ENCODE measurements around the gene GJA1. TPM values are rescaled to one million over a fixed set of nuclear protein-coding genes. Genes with fewer than 3 reads are reported as not detected.

The GJA1 gene
- total RNA-seq, 1 experiment from 2014 or later = not detected

GRCh38 chr6:121449331-121449730 lies 13.9 kb downstream of the GJA1 start:
- ChIA-PET POLR2A (no interaction called here), CTCF (interaction anchor here (0.7 kb wide), 1 partner anchor 48 kb away, joined by 5 read pairs; no protein-coding TSS in a partner anchor)
- TF ChIP-seq CTCF (IDR thresholded peaks at IDR 0.05; ENCODE audit: unreplicated experiment) = no peak
- Mint-ChIP-seq H3K36me3 (ENCODE audit: insufficient read depth, unreplicated experiment) (no peaks in the 10 kb centered on the region), H3K9me3 (ENCODE audit: unreplicated experiment) (no peaks in the 10 kb centered on the region), H3K27ac (ENCODE audit: low read depth, unreplicated experiment) (no peak overlapping the region), H3K4me3 (ENCODE audit: unreplicated experiment) (no peak overlapping the region), H3K27me3 (ENCODE audit: insufficient read depth, unreplicated experiment) (no peaks in the 10 kb centered on the region), H3K4me1 (ENCODE audit: insufficient read depth, unreplicated experiment) (peaks cover 7% of the 10 kb centered on the region)
- DNase-seq (ENCODE audit: unreplicated experiment) = no peak
- BruUV-seq (replicated peaks) = no TSS peak
- intact Hi-C loops (cut with micrococcal nuclease) = no loop called here

- POLR2A ChIA-PET = interaction anchor here (0.6 kb wide), 1 partner anchor 869 kb away, joined by 3 read pairs; no protein-coding TSS in a partner anchor
- CTCF ChIA-PET = interaction anchor here (0.7 to 0.8 kb wide), 3 partner anchors 20 to 47 kb away, joined by 3 to 5 read pairs (median 3); no protein-coding TSS in a partner anchor
- peaks cover 7% of the 10 kb centered on the region for H3K4me1 Mint-ChIP-seq (ENCODE audit: insufficient read depth, unreplicated experiment)
- H3K36me3 Mint-ChIP-seq (ENCODE audit: insufficient read depth, unreplicated experiment) = no peaks in the 10 kb centered on the region
- intact Hi-C loops (cut with micrococcal nuclease) = no loop called here
- BruUV-seq (replicated peaks) = no TSS peak
- no peak for TF ChIP-seq CTCF (IDR thresholded peaks at IDR 0.05; ENCODE audit: unreplicated experiment)
- no peaks in the 10 kb centered on the region for H3K9me3 Mint-ChIP-seq (ENCODE audit: unreplicated experiment)
- DNase-seq (ENCODE audit: unreplicated experiment) = no peak
- H3K4me3 Mint-ChIP-seq (ENCODE audit: unreplicated experiment) = no peak overlapping the region
- no peak overlapping the region for H3K27ac Mint-ChIP-seq (ENCODE audit: low read depth, unreplicated experiment)
- H3K27me3 Mint-ChIP-seq (ENCODE audit: insufficient read depth, unreplicated experiment) = no peaks in the 10 kb centered on the region
These were observed 14.8 kb downstream of the GJA1 start for GRCh38 chr6:121450242-121450641.

GRCh38 chr6:121451250-121451649 lies 15.8 kb downstream of the GJA1 start:
- Mint-ChIP-seq H3K4me1 (ENCODE audit: insufficient read depth, unreplicated experiment) (peaks cover 7% of the 10 kb centered on the region), H3K36me3 (ENCODE audit: insufficient read depth, unreplicated experiment) (no peaks in the 10 kb centered on the region), H3K4me3 (ENCODE audit: unreplicated experiment) (no peak overlapping the region), H3K27me3 (ENCODE audit: insufficient read depth, unreplicated experiment) (no peaks in the 10 kb centered on the region), H3K27ac (ENCODE audit: low read depth, unreplicated experiment) (no peak overlapping the region), H3K9me3 (ENCODE audit: unreplicated experiment) (no peaks in the 10 kb centered on the region)
- ChIA-PET CTCF (no interaction called here), POLR2A (no interaction called here)
- no peak for DNase-seq (ENCODE audit: unreplicated experiment)
- BruUV-seq (replicated peaks) = no TSS peak
- TF ChIP-seq CTCF (IDR thresholded peaks at IDR 0.05; ENCODE audit: unreplicated experiment) = no peak
- intact Hi-C loops (cut with micrococcal nuclease) = no loop called here

- Mint-ChIP-seq H3K4me1 (ENCODE audit: insufficient read depth, unreplicated experiment) (no peaks in the 10 kb centered on the region), H3K27ac (ENCODE audit: low read depth, unreplicated experiment) (no peak overlapping the region), H3K9me3 (ENCODE audit: unreplicated experiment) (no peaks in the 10 kb centered on the region), H3K36me3 (ENCODE audit: insufficient read depth, unreplicated experiment) (no peaks in the 10 kb centered on the region), H3K27me3 (ENCODE audit: insufficient read depth, unreplicated experiment) (no peaks in the 10 kb centered on the region), H3K4me3 (ENCODE audit: unreplicated experiment) (no peak overlapping the region)
- TF ChIP-seq CTCF (IDR thresholded peaks at IDR 0.05; ENCODE audit: unreplicated experiment) = no peak
- intact Hi-C loops (cut with micrococcal nuclease) = no loop called here
- ChIA-PET CTCF (no interaction called here), POLR2A (no interaction called here)
- BruUV-seq (replicated peaks) = no TSS peak
- DNase-seq (ENCODE audit: unreplicated experiment) = no peak
These were observed 17.7 kb downstream of the GJA1 start for GRCh38 chr6:121453191-121453590.

All from MCF 10A (cell line).